ENCODE data around the gene ANAPC13.

GRCh38 chr3:134505485-134505884, 19.7 kb upstream of the ANAPC13 start:
- TF ChIP-seq CTCF (conservative IDR thresholded peaks at IDR 0.05; ENCODE audit: low read depth, low read length), result no peak
- TF ChIP-seq, protein P1, sequence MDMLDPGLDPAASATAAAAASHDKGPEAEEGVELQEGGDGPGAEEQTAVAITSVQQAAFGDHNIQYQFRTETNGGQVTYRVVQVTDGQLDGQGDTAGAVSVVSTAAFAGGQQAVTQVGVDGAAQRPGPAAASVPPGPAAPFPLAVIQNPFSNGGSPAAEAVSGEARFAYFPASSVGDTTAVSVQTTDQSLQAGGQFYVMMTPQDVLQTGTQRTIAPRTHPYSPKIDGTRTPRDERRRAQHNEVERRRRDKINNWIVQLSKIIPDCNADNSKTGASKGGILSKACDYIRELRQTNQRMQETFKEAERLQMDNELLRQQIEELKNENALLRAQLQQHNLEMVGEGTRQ (IDR thresholded peaks at IDR 0.05; ENCODE audit: low read depth, low read length), result no peak
- TF ChIP-seq POLR2A (IDR thresholded peaks at IDR 0.05; ENCODE audit: low read depth, low read length), result no peak
- no peak for TF ChIP-seq MXI1 (IDR thresholded peaks at IDR 0.05; ENCODE audit: borderline replicate concordance, low read depth, low read length)
- TF ChIP-seq RAD21 (IDR thresholded peaks at IDR 0.05; ENCODE audit: low read length), result no peak
- TF ChIP-seq NFE2L2 (IDR thresholded peaks at IDR 0.05; ENCODE audit: low read depth, low read length), result no peak
- TF ChIP-seq RFX5 (IDR thresholded peaks at IDR 0.05; ENCODE audit: low read depth, low read length), result no peak
- no peak for TF ChIP-seq CEBPB (IDR thresholded peaks at IDR 0.05; ENCODE audit: low read depth, low read length)
- no peak for TF ChIP-seq FOS (IDR thresholded peaks at IDR 0.05; ENCODE audit: low read depth, low read length)

All from IMR-90 (cell line).